ENCODE results near the gene PKNOX2.

The PKNOX2 gene

DNA sequence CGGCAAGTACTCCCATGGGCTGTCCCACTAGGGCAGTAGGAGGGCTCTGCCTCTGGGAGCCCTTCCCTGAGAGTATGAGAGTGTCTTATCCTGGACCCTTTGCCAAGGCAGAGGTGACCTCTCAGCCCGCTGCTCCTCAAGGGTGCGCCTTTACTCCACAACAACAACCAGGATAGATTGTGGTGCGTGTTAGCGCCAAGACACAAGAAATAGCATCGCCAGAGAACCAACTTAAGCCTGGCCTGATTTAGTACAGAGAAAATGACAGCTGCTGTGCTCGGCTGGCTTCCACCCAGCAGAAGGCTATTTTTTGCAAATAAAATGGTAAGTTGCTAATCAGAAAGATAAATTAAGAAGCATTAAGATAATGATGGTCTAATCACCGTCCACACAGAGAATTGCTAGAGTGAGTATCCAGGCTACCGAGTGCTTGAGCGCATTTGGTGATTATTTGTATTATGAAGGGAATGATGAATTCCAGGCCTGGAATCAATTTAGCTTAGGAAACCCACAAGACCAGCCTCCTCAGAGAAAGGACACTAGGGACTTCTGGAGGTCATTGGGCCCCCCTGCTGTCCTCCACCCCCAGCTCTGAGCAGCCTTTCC is 119.8 kb downstream of the PKNOX2 start:
- no peak overlapping the region for H3K4me3 ChIP-seq (ENCODE audit: low read length)
- no peaks in the 10 kb centered on the region for H3K9me3 ChIP-seq (ENCODE audit: insufficient read depth, low read length)
- H3K4me2 ChIP-seq (ENCODE audit: low read length), result no peak overlapping the region
- H3K27ac ChIP-seq (ENCODE audit: low read length), result no peak overlapping the region
- no peak overlapping the region for H2AFZ ChIP-seq (ENCODE audit: low read depth, low read length)
- H3K4me1 ChIP-seq (ENCODE audit: low read length), result no peaks in the 10 kb centered on the region
- TF ChIP-seq CTCF (IDR thresholded peaks at IDR 0.05; ENCODE audit: low read depth, low read length) (no peak), EZH2phosphoT487 (IDR thresholded peaks at IDR 0.05; ENCODE audit: low read depth) (no peak)
- no peaks in the 10 kb centered on the region for H4K20me1 ChIP-seq (ENCODE audit: insufficient read depth, low read length)
- peaks cover 9% of the 10 kb centered on the region; the same call in 1 of the 2 replicates for H3K27me3 ChIP-seq (ENCODE audit: low read depth, low read length)
- H3K79me2 ChIP-seq (ENCODE audit: low read length), result no peaks in the 10 kb centered on the region
- H3K9ac ChIP-seq (ENCODE audit: low read length), result no peak overlapping the region
- H3K36me3 ChIP-seq (replicated peaks; ENCODE audit: low read depth, low read length), result no peaks in the 10 kb centered on the region

DNA sequence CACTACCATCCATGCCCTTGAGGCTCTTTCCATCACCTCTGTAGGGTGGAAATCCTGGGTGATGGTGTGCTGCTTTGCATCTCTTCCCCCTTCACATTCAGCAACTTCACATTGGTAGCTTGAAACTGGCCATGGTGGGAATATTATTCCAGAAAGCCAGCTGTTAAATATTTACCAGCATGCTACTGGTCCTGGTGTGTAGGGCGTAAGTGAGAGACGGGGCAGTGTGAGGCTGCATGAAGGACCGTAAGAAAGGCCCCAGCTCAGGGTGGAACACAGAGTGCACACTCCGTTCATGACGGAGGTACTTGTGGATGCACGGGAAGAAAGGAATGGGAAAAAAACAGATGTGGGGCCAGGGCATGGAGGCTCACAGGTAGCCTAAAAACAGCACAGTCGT is 121.3 kb downstream of the PKNOX2 start:
- Histone ChIP-seq H3K79me2 (ENCODE audit: low read length) (no peaks in the 10 kb centered on the region), H3K27me3 (ENCODE audit: low read depth, low read length) (peaks cover 9% of the 10 kb centered on the region; the same call in 1 of the 2 replicates), H3K4me2 (ENCODE audit: low read length) (no peak overlapping the region), H3K9me3 (ENCODE audit: insufficient read depth, low read length) (no peaks in the 10 kb centered on the region), H3K27ac (ENCODE audit: low read length) (no peak overlapping the region), H3K4me3 (ENCODE audit: low read length) (no peak overlapping the region), H3K4me1 (ENCODE audit: low read length) (no peaks in the 10 kb centered on the region), H4K20me1 (ENCODE audit: insufficient read depth, low read length) (no peaks in the 10 kb centered on the region), H2AFZ (ENCODE audit: low read depth, low read length) (no peak overlapping the region), H3K9ac (ENCODE audit: low read length) (no peak overlapping the region), H3K36me3 (replicated peaks; ENCODE audit: low read depth, low read length) (no peaks in the 10 kb centered on the region)
- TF ChIP-seq EZH2phosphoT487 (IDR thresholded peaks at IDR 0.05; ENCODE audit: low read depth), result no peak
- TF ChIP-seq CTCF (IDR thresholded peaks at IDR 0.05; ENCODE audit: low read depth, low read length), result no peak

DNA sequence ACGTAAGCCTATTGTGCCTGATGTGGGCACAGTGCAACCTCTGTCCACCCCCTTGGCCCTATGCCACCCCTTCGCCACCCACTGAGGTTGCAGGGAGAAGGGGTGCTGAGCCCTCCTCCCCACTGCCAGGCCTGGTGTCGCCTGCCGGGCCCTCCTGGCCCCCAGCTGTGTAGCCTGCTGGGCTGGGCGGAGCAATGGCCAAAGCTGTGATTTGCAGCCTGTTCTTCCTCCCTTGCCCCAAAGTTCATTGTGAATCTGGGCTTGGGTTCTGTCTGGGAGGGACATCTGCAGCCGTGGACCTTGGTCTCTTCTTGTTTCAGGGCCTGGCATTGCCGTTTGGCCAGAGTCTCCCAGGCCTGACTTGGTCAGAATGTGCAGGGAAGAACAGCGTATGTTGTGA is 121.9 kb downstream of the PKNOX2 start:
- Histone ChIP-seq H3K79me2 (ENCODE audit: low read length) (no peaks in the 10 kb centered on the region), H3K36me3 (replicated peaks; ENCODE audit: low read depth, low read length) (no peaks in the 10 kb centered on the region), H3K9me3 (ENCODE audit: insufficient read depth, low read length) (no peaks in the 10 kb centered on the region), H3K4me3 (ENCODE audit: low read length) (no peak overlapping the region), H3K4me1 (ENCODE audit: low read length) (no peaks in the 10 kb centered on the region), H2AFZ (ENCODE audit: low read depth, low read length) (no peak overlapping the region), H3K27me3 (ENCODE audit: low read depth, low read length) (peaks cover 14% of the 10 kb centered on the region), H3K27ac (ENCODE audit: low read length) (no peak overlapping the region), H4K20me1 (ENCODE audit: insufficient read depth, low read length) (no peaks in the 10 kb centered on the region), H3K4me2 (ENCODE audit: low read length) (no peak overlapping the region), H3K9ac (ENCODE audit: low read length) (no peak overlapping the region)
- TF ChIP-seq CTCF (IDR thresholded peaks at IDR 0.05; ENCODE audit: low read depth, low read length) (no peak), EZH2phosphoT487 (IDR thresholded peaks at IDR 0.05; ENCODE audit: low read depth) (no peak)

GRCh38 chr11:125287491-125288210 is 123.1 kb downstream of the PKNOX2 start:
- peaks cover 17% of the 10 kb centered on the region for H3K27me3 ChIP-seq (ENCODE audit: low read depth, low read length)
- TF ChIP-seq CTCF (IDR thresholded peaks at IDR 0.05; ENCODE audit: low read depth, low read length) (no peak), EZH2phosphoT487 (IDR thresholded peaks at IDR 0.05; ENCODE audit: low read depth) (no peak)
- H3K4me3 ChIP-seq (ENCODE audit: low read length), result no peak overlapping the region
- no peak overlapping the region for H3K27ac ChIP-seq (ENCODE audit: low read length)
- no peaks in the 10 kb centered on the region for H3K36me3 ChIP-seq (replicated peaks; ENCODE audit: low read depth, low read length)
- H2AFZ ChIP-seq (ENCODE audit: low read depth, low read length), result no peak overlapping the region; the same call in 1 of the 2 replicates
- H3K4me2 ChIP-seq (ENCODE audit: low read length), result no peak overlapping the region
- H3K9me3 ChIP-seq (ENCODE audit: insufficient read depth, low read length), result no peaks in the 10 kb centered on the region
- no peaks in the 10 kb centered on the region for H4K20me1 ChIP-seq (ENCODE audit: insufficient read depth, low read length)
- no peak overlapping the region for H3K9ac ChIP-seq (ENCODE audit: low read length)
- no peaks in the 10 kb centered on the region for H3K4me1 ChIP-seq (ENCODE audit: low read length)
- H3K79me2 ChIP-seq (ENCODE audit: low read length), result no peaks in the 10 kb centered on the region
